Stimulated activated CD8-positive, alpha-beta memory T cell treated with anti-CD3 and anti-CD28 coated beads, Interleukin-7, amount 100 ng/mL, for 1 hour (primary cell): ENCODE data around the gene SPTBN4.

Experiments used
- DNase-seq, 2 donors: peaks; one replicate each; pipeline ENCODE4 v3.0.0-alpha.2; 2020; ENCODE audit warnings: low read depth in 2 of 2

The SPTBN4 gene

DNA sequence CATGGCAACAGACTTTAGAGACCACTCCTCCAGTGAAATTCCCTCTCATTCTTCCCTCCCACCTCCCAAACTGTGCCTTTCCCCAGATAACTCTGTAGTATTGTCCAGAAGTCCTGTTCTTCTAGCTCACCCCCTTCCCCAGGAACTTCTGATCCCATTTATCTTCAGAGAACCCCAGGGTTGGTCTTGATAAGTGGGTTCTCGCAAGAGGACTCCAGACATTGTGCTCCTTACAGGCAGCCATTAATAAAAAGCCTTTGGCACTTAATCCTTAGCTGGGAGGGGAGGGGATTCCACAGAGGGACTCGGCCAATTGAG lies 136.2 kb downstream of the SPTBN4 start:
- DNase-seq = no peak

DNA sequence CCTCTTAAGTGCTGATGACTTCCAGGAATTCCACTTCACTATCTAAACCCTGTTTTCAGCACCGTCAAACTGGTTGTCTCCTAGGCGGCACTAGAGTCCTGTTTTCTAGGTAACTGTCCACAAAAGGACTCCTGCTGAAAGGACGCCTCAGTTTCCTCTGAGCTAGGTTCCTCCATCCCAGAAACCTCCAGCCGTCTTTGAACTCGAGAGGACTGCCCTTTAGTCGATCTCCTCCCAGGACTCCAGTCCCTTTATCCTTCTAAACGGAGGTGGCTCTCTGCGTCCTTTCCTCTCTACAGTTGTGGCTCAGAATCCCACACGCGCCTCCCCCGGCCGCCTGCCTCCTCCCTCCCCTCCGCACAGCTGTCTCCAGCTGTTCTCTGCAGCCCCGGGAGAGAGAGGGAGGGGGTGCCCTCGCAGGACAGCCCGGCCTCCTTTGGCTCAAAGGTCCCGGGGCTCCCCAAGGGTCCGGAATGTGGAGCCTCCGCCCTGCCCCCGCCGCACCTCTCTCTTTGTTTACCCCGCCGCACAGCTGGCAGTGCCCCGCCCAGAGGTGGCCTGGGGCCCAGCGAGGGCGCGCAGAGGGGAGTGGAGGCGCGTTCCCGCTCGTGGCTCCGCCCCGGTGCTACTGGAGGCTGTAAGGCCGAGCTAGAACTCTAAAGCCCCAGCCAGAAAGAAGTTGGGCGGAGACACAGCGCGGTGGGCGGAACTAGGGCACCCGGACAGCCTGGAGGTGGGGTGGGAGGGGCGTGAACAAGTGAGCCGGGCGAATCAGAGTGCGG lies 136.8 kb downstream of the SPTBN4 start:
- DNase-seq = peak; percentile 80 to 89

DNA sequence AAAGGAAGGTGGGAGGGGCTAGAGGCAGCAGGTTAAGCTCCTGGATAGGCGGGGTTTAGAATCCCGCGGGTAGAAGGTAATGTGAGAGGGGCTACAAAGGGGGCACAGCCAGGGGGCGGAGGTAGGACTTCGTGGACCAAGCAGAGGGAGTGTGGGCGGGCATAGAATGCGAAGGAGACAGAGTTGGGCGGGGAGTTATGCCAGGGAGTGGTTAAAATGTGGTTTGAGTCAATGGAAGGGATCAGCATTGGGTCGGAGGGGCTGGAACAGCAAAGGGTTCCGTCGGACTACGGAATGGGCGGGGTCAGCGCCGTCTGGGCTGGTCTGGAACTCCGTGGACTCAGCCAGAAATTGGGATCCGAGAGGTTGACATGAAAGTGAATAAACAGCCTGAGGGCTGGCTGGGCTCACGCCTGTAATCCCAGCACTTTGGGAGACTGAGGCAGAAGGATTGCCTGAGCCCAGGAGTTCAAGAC lies 137.4 kb downstream of the SPTBN4 start:
- DNase-seq = no peak

DNA sequence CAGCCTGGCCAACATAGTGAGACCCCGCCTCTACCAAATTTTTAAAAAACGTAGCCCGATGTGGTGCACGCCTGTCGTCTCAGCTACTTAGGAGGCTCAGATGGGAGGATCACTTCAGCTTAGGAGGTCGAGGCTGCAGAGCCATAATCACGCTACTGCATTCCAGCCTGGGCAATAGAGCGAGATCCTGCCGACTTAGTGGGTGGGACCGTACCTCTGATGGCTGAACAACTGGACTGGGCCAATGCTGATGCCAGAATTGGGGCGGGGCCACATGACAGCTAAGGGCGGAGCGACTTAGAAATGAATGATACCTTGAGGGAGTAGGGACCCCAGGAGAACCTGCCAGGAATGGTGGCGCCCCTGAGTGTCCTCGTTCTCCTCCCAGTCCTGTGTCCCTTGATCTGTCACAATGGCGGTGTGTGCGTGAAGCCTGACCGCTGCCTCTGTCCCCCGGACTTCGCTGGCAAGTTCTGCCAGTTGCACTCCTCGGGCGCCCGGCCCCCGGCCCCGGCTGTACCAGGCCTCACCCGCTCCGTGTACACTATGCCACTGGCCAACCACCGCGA lies 137.9 kb downstream of the SPTBN4 start:
- DNase-seq = no peak

DNA sequence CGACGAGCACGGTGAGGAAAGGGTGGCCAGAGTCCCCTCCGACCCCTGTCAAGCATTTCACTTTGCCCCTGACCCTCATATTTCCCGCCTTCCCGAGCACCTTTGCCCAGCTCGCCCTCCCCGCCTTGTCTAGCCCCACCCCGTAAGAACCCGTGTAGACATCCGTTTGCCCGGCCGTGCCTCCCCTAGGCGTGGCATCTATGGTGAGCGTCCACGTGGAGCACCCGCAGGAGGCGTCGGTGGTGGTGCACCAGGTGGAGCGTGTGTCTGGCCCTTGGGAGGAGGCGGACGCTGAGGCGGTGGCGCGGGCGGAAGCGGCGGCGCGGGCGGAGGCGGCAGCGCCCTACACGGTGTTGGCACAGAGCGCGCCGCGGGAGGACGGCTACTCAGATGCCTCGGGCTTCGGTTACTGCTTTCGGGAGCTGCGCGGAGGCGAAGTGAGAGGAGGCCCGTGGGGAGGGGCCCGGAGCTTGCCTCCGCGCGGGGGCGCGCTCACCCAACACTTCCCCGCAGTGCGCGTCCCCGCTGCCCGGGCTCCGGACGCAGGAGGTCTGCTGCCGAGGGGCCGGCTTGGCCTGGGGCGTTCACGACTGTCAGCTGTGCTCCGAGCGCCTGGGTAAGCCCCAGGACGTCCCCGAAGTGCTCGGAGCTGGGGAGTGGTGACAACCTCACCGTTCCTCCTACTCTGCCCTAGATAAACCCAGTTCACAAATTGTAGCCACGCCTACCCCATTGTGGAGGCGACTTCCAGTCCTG lies 138.6 kb downstream of the SPTBN4 start:
- DNase-seq = peak; percentile 48 to 49

DNA sequence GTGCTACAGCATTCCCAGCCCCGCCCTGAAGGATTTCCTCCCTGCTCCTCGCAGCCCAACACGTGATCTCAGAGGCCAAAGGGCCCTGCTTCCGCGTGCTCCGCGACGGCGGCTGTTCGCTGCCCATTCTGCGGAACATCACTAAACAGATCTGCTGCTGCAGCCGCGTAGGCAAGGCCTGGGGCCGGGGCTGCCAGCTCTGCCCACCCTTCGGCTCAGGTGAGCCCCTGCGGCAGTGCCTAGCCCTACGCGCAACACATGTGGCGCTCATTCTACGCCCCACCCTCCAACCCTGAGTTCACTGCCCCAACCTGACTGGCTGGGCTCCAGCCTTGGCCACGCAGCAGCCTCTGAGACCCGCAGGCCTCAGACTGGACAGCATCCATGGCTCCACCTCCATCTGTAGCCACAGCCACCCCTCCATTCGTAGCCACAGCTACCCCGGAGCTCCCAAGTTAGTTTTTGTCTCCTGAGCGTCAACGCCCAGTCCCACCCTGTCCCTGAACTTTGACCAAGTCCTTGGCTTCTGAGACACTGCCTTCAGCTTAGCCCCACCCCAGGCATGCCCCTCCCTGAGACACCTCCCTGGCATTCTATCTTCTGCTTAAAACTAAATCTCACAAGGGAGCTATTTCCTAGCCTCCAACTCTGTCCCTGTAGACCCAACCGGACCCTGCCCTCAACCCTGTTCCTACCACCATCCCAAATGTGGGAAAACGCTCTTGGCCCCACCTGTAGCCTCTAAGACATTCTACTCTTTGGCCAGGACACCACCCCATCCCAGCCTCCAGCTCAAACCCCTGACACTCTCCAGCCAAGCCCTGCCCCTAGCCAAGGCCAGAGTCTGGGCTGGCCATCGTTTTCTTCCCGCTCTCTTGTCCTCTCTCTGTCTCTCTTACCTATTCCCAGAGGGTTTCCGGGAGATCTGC lies 140.8 kb downstream of the SPTBN4 start:
- no peak for DNase-seq

DNA sequence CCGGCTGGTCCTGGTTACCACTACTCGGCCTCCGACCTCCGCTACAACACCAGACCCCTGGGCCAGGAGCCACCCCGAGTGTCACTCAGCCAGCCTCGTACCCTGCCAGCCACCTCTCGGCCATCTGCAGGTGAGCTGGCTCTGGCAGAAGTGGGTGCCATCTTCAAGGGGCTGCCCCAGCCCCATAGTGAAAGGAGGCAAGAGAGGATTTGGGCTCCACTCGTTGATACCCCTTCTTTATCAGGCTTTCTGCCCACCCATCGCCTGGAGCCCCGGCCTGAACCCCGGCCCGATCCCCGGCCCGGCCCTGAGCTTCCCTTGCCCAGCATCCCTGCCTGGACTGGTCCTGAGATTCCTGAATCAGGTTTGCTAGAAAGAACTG lies 141.4 kb downstream of the SPTBN4 start:
- no peak for DNase-seq

DNA sequence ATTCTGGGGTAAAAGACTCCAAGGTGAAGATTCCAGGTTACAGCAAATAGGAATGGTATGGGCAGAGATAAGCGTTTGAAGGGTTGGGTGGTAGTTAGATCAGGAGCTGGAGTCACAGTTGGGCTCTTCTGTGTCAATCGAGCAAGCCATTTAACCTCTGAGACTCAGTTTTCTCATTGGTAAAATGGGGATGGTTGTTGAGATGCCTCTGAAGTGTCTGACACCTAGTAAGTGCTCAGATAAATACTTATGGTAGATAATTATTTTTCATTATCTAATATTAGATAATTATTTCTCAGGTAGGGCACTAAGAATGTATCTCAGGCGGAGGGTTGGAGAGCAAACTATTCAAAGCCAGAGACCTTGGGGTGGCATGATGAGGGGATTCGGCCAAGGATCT lies 142.2 kb downstream of the SPTBN4 start:
- no peak for DNase-seq

DNA sequence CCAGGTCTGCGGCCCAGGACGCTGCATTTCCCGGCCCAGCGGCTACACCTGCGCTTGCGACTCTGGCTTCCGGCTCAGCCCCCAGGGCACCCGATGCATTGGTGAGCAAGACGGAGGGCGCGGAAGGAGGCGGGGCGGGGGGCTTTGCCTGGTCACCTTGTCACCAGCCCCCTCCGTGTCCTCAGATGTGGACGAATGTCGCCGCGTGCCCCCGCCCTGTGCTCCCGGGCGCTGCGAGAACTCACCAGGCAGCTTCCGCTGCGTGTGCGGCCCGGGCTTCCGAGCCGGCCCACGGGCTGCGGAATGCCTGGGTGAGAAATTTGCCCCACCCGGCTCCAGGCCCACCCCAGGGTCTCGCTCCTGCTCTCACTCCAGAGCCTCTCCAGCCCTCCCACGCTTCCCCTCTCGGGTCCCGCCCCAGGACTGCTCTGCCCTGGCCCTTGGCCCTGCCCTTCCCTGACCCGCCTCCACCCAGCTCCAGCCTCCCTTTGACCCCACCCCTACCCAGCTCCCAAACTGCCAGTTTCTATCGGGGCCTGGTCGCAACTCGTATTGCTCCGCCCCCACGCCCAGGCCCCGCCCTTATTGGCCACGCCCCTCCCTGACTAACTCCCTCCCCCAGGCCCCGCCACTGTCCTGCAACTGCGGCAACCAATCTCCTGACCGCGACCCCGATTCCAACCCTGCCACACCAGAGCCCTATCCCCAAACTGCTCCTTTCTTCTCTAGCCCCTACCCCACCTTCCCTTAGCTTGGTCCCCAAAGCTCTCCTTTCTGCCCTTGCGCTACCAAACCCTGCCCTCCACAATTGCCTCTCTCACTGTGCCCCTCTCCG lies 143.0 kb downstream of the SPTBN4 start:
- DNase-seq = peak; percentile 70 to 71

DNA sequence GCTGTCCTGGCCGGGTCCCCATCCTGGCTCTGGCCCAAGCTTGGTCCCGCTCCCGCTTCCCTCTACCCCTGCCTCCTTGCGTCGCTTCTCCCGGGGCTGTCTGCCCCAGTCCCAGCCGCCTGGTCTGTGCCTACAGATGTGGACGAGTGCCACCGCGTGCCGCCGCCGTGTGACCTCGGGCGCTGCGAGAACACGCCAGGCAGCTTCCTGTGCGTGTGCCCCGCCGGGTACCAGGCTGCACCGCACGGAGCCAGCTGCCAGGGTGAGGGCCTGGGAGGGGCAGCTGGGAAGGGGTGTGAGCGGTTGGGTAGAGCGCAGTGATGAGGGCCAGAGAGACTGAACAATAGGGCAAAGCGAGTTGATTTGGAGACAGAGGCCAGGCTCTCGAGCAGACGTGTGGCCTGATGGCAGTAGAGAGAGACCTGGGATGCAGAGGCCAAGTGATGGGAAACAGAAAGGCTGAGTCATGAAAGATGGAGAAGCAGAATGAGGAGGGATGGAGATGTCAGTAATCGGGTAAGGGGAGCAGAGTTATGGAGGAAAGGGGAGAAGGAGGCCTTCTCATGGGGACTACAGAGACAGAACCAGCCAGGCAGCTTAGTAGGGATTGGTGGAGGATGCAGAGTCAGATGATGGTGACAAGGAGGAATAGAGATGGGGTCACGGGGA lies 143.7 kb downstream of the SPTBN4 start:
- DNase-seq = peak in 1 of 2 donors; percentile 23

DNA sequence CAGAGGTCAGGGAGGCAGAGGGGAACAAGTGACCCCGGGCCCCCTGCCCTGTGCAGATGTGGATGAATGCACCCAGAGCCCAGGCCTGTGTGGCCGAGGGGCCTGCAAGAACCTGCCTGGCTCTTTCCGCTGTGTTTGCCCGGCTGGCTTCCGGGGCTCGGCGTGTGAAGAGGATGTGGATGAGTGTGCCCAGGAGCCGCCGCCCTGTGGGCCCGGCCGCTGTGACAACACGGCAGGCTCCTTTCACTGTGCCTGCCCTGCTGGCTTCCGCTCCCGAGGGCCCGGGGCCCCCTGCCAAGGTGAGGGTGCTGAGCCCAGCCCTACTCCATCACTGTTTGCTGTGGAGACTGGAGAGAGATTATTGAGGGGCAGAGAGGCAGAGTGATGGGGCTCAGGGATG lies 144.3 kb downstream of the SPTBN4 start:
- DNase-seq = no peak

DNA sequence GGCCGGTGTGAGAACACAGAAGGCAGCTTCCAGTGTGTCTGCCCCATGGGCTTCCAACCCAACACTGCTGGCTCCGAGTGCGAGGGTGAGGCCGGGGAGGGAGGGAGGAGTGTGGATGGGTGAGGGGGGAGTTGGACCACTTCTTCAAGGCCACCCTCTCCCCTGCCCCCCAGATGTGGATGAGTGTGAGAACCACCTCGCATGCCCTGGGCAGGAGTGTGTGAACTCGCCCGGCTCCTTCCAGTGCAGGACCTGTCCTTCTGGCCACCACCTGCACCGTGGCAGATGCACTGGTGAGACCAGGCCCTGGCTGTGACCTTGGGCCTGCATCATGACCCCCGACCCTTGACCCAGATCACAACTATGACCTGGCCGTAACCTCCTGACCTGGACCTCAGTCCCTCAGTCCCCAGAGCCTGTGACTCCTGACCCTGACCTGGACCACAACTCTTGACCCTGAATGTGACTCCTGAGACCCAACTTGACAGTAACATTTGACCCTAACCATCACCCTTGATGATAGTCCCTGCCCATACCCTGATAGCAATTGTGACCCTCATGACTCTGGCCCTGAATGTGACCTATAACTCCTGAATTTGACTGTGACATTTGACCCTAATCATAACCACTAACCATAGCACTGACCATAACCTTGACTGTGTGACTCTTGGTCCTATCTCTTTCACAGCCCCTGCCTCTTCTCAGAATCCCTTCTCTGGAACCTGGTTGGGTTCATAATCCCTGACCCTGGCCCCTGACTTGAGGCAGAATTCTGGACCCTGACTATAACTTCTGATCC lies 145.3 kb downstream of the SPTBN4 start:
- no peak for DNase-seq

DNA sequence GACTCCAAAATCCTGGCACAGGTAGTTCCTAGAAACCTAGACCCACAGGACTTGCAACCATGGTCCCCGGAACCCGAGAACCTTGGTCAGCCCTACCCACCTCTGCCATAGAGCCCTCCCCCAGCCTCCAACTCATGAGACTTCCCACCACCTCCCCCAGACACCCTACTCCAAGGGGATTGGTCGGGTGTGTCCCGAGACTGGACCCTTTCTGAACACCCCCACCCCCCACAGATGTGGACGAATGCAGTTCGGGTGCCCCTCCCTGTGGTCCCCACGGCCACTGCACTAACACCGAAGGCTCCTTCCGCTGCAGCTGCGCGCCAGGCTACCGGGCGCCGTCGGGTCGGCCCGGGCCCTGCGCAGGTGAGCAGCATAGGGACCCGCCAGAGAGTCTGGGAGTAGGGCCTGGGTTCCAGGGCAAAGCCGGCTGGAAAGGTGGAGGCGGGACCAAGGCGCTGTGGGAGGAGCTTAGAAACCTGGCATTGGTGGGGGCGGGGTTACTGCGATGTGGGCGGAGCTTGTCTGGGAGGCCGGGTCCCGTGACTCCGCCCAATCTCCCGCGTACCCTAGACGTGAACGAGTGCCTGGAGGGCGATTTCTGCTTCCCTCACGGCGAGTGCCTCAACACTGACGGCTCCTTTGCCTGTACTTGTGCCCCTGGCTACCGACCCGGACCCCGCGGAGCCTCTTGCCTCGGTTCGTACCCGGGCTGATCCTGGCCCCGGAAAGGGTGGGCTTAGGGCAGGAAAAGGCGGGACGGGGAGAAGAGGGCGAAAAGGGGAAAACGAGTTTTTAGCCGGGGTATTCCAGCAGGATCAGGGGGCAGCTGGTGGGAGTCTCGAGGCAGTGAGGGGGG lies 146.3 kb downstream of the SPTBN4 start:
- DNase-seq = peak in 1 of 2 donors; percentile 50

DNA sequence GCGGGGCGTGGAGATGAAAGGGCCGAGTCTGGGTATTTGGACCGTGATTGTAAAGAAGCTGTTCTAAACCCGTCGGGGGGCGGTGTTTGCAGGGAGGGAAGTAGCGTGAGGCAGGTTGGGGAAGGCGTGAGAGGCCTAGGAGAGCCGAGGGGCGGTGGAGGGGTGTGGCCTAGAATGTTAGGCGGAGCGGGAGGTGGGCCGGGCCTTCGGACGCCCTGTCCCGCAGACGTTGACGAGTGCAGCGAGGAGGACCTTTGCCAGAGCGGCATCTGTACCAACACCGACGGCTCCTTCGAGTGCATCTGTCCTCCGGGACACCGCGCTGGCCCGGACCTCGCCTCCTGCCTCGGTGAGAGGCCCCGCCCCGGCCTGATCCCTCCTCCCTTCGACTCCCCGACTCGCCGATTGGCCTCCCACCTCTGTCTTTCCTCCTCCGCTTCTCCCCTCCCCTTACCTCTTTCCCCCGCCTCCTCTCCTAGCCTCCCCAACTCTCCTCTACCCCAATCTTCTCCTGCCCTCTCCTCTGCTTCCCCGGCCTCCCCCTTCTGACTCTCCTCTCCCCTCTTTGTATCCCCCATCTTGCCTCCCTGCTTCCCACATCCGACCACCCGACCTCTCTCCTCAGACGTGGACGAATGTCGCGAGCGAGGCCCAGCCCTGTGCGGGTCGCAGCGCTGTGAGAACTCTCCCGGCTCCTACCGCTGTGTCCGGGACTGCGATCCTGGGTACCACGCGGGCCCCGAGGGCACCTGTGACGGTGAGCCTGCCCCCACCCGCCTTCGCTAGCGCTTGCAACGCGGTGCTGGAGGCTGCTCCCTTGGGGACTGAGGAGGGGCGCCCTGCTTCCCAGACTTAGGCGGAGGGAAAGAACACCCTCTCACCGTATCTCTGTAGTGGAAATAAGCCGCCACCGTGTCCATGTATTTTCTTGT lies 147.2 kb downstream of the SPTBN4 start:
- DNase-seq = peak; percentile 57 to 64

DNA sequence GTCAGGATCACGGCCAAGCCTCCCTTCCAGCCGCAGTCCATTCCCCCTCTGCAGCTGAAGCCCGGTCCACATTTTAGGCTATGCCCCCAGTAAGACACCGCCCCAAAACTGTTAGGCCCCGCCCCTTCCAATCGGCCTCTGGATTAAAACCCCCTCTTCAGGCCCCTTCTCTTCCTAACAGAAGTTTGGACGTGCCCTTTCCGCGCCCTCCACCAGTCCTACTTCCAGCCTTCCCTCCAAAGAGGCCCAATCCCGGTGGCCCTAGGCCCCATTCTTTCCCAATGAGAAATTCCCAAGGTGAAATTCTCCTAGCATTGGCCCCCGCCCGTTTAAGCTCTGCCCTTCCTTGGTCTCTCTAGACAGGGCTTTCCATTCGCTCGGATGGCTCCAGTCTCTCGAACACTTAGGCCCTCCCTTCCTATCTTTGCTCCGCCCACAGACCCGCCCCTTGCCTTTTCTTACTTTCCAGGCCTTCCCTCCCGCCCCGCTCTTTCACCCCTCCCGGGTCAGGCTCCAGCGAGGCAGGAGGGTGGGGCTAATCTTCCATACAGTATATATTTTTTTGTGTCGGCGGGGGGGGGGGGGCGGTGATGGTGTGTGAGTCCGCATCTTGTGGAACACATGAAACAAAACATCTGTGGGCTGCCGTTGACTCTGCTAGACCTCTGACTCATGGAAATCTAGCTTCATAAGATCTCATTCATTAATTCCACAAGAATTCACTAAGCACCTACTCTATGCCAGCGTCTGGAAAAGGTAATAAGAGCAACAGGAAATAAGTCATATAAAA lies 148.0 kb downstream of the SPTBN4 start:
- DNase-seq = peak; percentile 58 to 70

DNA sequence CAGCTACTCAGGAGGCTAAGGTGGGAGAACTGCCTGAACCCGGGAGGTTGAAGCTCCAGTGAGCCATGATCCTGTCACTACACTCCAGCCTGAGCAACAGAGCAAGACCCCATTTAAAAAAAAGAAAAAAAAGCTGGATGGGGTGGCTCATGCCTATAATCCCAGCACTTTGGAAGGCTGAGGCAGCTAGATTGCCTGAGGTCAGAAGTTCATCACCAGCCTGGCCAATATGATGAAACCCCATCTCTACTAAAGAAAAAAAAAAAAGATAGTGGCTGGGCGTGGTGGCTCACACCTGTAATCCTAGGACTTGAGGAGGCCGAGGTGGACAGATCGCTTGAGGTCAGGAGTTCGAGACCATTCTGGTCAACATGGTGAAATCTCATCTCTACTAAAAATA lies 149.4 kb downstream of the SPTBN4 start:
- DNase-seq = no peak

DNA sequence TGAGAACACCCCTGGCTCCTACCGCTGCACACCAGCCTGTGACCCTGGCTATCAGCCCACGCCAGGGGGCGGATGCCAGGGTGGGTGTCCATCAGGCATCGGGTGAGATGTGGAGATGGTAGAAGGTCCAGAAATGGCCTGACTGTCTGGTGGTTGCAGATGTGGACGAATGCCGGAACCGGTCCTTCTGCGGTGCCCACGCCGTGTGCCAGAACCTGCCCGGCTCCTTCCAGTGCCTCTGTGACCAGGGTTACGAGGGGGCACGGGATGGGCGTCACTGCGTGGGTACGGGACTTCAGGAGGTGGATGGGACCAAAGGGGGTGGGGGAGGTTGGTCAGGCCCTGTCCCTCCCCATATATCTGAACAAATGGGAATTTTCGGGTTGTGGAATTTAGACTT lies 150.1 kb downstream of the SPTBN4 start:
- DNase-seq = no peak
